ENCODE data around the gene FAF1. TPM values are rescaled to one million over a fixed set of nuclear protein-coding genes. Genes with fewer than 3 reads are reported as not detected.

Gene FAF1
- total and polyA plus RNA-seq, 9 of the 15 experiments (the other 6 are each of a cell fraction or from before 2014, with no cell fraction given), result 48.7 to 225 (median 118) TPM

DNA sequence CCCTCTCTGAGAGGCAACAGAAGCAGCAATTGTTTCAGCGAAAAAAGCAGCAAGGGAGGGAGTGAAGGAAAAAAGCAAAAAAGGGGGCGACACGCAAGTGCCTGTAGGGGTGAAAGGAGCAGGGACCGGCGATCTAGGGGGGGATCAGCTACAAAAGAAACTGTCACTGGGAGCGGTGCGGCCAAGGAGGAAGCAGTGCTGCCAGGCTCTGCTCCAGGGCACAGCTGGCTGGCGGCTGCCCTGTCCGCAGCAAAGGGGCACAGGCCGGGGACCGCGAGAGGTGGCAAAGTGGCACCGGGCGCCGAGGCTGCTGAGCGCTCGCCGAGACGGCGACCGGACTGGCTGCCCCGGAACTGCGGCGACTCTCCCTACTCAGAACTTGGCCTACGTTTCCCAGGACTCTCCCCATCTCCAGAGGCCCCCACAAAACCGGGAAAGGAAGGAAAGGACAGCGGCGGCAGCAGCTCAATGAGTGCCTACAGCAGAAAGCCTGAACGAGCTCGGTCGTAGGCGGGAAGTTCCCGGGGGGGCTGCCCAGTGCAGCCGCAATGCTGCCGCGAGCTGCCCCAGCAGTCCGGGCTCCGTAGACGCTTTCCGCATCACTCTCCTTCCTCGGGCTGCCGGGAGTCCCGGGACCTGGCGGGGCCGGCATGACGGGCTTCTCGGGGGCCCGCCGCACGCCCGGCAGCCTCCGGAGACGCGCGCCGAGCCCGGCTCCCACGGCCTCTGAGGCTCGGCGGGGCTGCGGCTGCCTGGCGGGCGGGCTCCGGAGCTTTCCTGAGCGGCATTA, 8.9 kb upstream of the FAF1 start (continued):
- TF ChIP-seq UBTF (IDR thresholded peaks at IDR 0.05; ENCODE audit: borderline replicate concordance in 1 of 2, low read depth in 2 of 2, low read length in 2 of 2), result peak in 1 of 2 experiments; percentile 36; a peak in 2 of 4 replicates
- TF ChIP-seq MYNN (IDR thresholded peaks at IDR 0.05), result peak; percentile 73; the same call in 1 of the 2 replicates
- TF ChIP-seq MYNN (CRISPR knock-in tag; IDR thresholded peaks at IDR 0.05), result no peak
- TF ChIP-seq, protein P1, sequence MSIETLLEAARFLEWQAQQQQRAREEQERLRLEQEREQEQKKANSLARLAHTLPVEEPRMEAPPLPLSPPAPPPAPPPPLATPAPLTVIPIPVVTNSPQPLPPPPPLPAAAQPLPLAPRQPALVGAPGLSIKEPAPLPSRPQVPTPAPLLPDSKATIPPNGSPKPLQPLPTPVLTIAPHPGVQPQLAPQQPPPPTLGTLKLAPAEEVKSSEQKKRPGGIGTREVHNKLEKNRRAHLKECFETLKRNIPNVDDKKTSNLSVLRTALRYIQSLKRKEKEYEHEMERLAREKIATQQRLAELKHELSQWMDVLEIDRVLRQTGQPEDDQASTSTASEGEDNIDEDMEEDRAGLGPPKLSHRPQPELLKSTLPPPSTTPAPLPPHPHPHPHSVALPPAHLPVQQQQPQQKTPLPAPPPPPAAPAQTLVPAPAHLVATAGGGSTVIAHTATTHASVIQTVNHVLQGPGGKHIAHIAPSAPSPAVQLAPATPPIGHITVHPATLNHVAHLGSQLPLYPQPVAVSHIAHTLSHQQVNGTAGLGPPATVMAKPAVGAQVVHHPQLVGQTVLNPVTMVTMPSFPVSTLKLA (conservative IDR thresholded peaks at IDR 0.05), result no peak
- TF ChIP-seq ZBTB11 (CRISPR knock-in tag; IDR thresholded peaks at IDR 0.05), result 0 out of 6 replicates have a peak, but pooled peaks of 1 of the 3 experiments have one; percentile 14
- TF ChIP-seq CBX8 (IDR thresholded peaks at IDR 0.05; ENCODE audit: borderline replicate concordance, extremely low read depth, low read depth, low read length, poor library complexity, severe bottlenecking), result no peak
- no peak for TF ChIP-seq CBX2 (IDR thresholded peaks at IDR 0.05; ENCODE audit: insufficient read depth, low read length, poor library complexity, severe bottlenecking)
- no peak for TF ChIP-seq SRSF3 (IDR thresholded peaks at IDR 0.05; ENCODE audit: insufficient read depth, low read length)
- no peak for TF ChIP-seq ZC3H8 (IDR thresholded peaks at IDR 0.05)
- TF ChIP-seq CBFA2T2 (conservative IDR thresholded peaks at IDR 0.05), result no peak
- no peak for TF ChIP-seq RBM25 (IDR thresholded peaks at IDR 0.05; ENCODE audit: low read depth, low read length, severe bottlenecking)
- no peak for TF ChIP-seq ZNF324 (CRISPR knock-in tag; IDR thresholded peaks at IDR 0.05)
- no peak for TF ChIP-seq STAT5A (IDR thresholded peaks at IDR 0.05; ENCODE audit: borderline replicate concordance, low read length)
- TF ChIP-seq ZNF785 (CRISPR knock-in tag; IDR thresholded peaks at IDR 0.05), result no peak
- no peak for TF ChIP-seq ZNF3 (CRISPR knock-in tag; IDR thresholded peaks at IDR 0.05)

All from K562 (cell line).